CD4-positive, alpha-beta memory T cell (primary cell): Measurements from ENCODE around the gene CALCB. TPM values are rescaled to one million over a fixed set of nuclear protein-coding genes. Genes with fewer than 3 reads are reported as not detected.
A peak's percentile ranks its signal among the peaks of the same experiment; 100 is the strongest.

Experiments
- CTCF ChIA-PET: fragments of 350-600 bp; sonication (Branson Sonifier 250); formaldehyde crosslinking; loops from one replicate; lab custom pipeline; 2021; ENCODE audit warnings: inconsistent platforms; ENCODE audit not compliant: partially characterized antibody; lab: Charles Lee
- POLR2A ChIA-PET: fragments of 350-600 bp; sonication (Branson Sonifier 250); formaldehyde crosslinking; loops from one replicate; lab custom pipeline; 2021; ENCODE audit not compliant: partially characterized antibody; lab: Charles Lee
- DNase-seq, 5 donors: peaks; one replicate each; pipeline versions ENCODE4 v3.0.0 to v3.0.0-alpha.2; 2020 to 2022; ENCODE audit warnings: mixed read lengths in 1 of 5
- H3K27ac ChIP-seq: one replicate; pipeline ENCODE4 v1.7.0; 2013; ENCODE audit warnings: low read depth, low read length
- H3K27me3 ChIP-seq: 2 replicates; pipeline ENCODE4 v1.7.0; 2013; ENCODE audit warnings: mild to moderate bottlenecking, low read length, moderate library complexity; ENCODE audit not compliant: insufficient read depth
- H3K36me3 ChIP-seq: 2 replicates; pipeline ENCODE4 v1.7.0; 2013; ENCODE audit warnings: mild to moderate bottlenecking, low read length, moderate library complexity; ENCODE audit not compliant: insufficient read depth
- H3K4me1 ChIP-seq: 2 replicates; pipeline ENCODE4 v1.7.0; 2013; ENCODE audit warnings: mild to moderate bottlenecking, low read length, moderate library complexity; ENCODE audit not compliant: insufficient read depth
- H3K4me3 ChIP-seq, 2 donors: one replicate each; pipeline ENCODE4 v1.7.0; 2013; ENCODE audit warnings: low read length in 2 of 2, mild to moderate bottlenecking in 1 of 2
- H3K9me3 ChIP-seq, 2 donors: one replicate each; pipeline ENCODE4 v1.7.0; 2013; ENCODE audit warnings: low read length in 2 of 2, control low read depth in 1 of 2; ENCODE audit not compliant: control insufficient read depth in 1 of 2
- H3K27ac Mint-ChIP-seq, 7 donors: one replicate each; pipeline ENCODE4 v1.8.0; 2020 to 2021; ENCODE audit warnings: mixed read lengths in 7 of 7, mild to moderate bottlenecking in 6 of 7, inconsistent platforms in 3 of 7, moderate library complexity in 3 of 7
- H3K27me3 Mint-ChIP-seq, 2 donors: one replicate each; pipeline ENCODE4 v1.8.0; 2020 to 2021; ENCODE audit warnings: mixed read lengths in 2 of 2
- H3K36me3 Mint-ChIP-seq, 2 donors: one replicate each; pipeline ENCODE4 v1.8.0; 2020 to 2021; ENCODE audit warnings: mixed read lengths in 2 of 2, inconsistent platforms in 1 of 2, mild to moderate bottlenecking in 1 of 2
- H3K4me1 Mint-ChIP-seq, 4 donors: one replicate each; pipeline ENCODE4 v1.8.0; 2020 to 2021; ENCODE audit warnings: mixed read lengths in 4 of 4, mild to moderate bottlenecking in 1 of 4
- H3K4me3 Mint-ChIP-seq, 8 donors: one replicate each; pipeline ENCODE4 v1.8.0; 2020 to 2021; ENCODE audit warnings: mixed read lengths in 8 of 8, mild to moderate bottlenecking in 7 of 8, moderate library complexity in 6 of 8, inconsistent platforms in 3 of 8
- H3K9me3 Mint-ChIP-seq, 8 donors: one replicate each; pipeline ENCODE4 v1.8.0; 2020 to 2021; ENCODE audit warnings: mixed read lengths in 8 of 8, mild to moderate bottlenecking in 5 of 8, inconsistent platforms in 3 of 8, moderate library complexity in 1 of 8
- intact Hi-C: fragments of 100-400 bp; cut with micrococcal nuclease; formaldehyde crosslinking; loops from one replicate; pipeline ENCODE4 v1.15.1; 2023
- polyA plus RNA-seq, 2 donors: library from polyadenylated mRNA; unstranded; fragments of 300-500 nt; fragmentation: Illumina TruSeq; gene quantifications; one replicate each; pipeline ENCODE4 v1.2.3, GENCODE V29; 2021
- total RNA-seq, 2 experiments: library from RNA; stranded (reverse); gene quantifications; one replicate each; pipeline ENCODE4 v1.2.3, GENCODE V29; 2021

CALCB gene
- total and polyA plus RNA-seq, 4 experiments from 2014 or later, result 0.08 to 0.61 (median 0.43) TPM

DNA sequence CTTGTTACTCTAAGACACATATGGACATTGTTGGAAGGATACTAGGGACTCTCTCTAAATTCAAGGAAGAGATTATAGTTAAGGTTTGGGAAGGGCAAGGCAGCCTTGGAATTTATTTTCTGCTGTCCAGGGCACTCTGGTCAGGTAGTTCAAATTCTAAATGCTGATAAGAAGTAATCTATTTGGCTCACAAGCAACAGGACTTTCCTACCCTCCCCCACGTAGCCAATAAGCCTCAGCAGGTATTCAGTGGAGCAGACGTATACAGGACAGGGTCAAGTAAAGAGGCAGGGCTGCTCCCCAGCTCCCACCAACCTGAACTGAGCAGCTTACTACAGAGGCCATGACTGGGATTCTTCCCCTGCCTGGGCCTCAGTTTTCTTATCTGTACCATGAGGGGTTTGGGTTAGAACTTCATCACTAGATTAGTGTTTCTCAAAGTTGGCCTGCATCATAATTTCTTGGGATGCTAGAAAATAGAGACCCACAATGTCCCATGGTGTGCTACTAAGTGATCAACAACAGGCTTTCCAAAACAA lies 35.3 kb downstream of the CALCB start:
- H3K27ac Mint-ChIP-seq, result no peak overlapping the region
- POLR2A ChIA-PET, result no interaction called here
- DNase-seq, result no peak
- H3K4me1 ChIP-seq, result no peaks in the 10 kb centered on the region
- no peaks in the 10 kb centered on the region for H3K27me3 ChIP-seq
- H3K4me3 Mint-ChIP-seq, result no peak overlapping the region
- H3K4me3 ChIP-seq, result no peak overlapping the region
- H3K36me3 Mint-ChIP-seq, result no peaks in the 10 kb centered on the region
- H3K27me3 Mint-ChIP-seq, result peaks cover under 1 to 6% of the 10 kb centered on the region in 2 donors
- no peaks in the 10 kb centered on the region for H3K9me3 ChIP-seq
- H3K9me3 Mint-ChIP-seq, result peaks cover 0 to 6% (median under 1%) of the 10 kb centered on the region in 8 donors
- peaks cover 0 to 6% (median 3%) of the 10 kb centered on the region in 4 donors for H3K4me1 Mint-ChIP-seq
- intact Hi-C loops, result loop anchor here (10.0 kb wide), 1 partner anchor 1496 kb away; no protein-coding TSS in a partner anchor
- no peak overlapping the region for H3K27ac ChIP-seq
- CTCF ChIA-PET, result no interaction called here
- no peaks in the 10 kb centered on the region for H3K36me3 ChIP-seq

DNA sequence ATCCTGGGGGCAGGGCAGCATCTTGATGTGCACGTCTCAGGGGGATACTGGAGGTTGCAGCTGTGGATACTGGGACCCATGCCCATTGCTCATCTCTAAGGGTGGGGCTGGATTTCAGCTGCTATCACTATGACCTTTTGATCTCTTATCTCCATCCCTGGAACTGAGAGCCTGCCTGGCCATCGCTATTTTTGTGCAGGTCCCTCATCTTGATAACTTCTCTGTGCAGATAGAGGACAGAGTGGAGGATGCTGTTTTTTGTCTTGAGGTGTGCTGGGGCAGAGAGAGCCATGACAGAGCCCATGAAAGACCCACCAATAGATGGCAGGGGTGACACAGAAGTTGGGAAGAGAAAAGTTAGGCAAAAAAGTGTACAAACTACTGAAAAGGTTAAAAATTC lies 36.2 kb downstream of the CALCB start:
- no peak overlapping the region for H3K27ac ChIP-seq
- peaks cover 0 to 3% (median 0%) of the 10 kb centered on the region in 8 donors for H3K9me3 Mint-ChIP-seq
- H3K36me3 ChIP-seq, result no peaks in the 10 kb centered on the region
- ChIA-PET CTCF (interaction anchor here (1.0 to 3.7 kb wide), 2 partner anchors 8 to 10 kb away, joined by 4 to 20 read pairs; no protein-coding TSS in a partner anchor), POLR2A (no interaction called here)
- no peak overlapping the region for H3K4me3 Mint-ChIP-seq
- H3K27me3 ChIP-seq, result no peaks in the 10 kb centered on the region
- no peaks in the 10 kb centered on the region for H3K4me1 ChIP-seq
- no peak overlapping the region for H3K4me3 ChIP-seq
- H3K36me3 Mint-ChIP-seq, result no peaks in the 10 kb centered on the region
- intact Hi-C loops, result loop anchor here (10.0 kb wide), 1 partner anchor 1495 kb away; no protein-coding TSS in a partner anchor
- DNase-seq, result no peak
- no peaks in the 10 kb centered on the region for H3K9me3 ChIP-seq
- peaks cover 0 to 10% (median 6%) of the 10 kb centered on the region in 4 donors for H3K4me1 Mint-ChIP-seq
- H3K27ac Mint-ChIP-seq, result no peak overlapping the region
- H3K27me3 Mint-ChIP-seq, result peaks cover 5 to 8% of the 10 kb centered on the region in 2 donors

DNA sequence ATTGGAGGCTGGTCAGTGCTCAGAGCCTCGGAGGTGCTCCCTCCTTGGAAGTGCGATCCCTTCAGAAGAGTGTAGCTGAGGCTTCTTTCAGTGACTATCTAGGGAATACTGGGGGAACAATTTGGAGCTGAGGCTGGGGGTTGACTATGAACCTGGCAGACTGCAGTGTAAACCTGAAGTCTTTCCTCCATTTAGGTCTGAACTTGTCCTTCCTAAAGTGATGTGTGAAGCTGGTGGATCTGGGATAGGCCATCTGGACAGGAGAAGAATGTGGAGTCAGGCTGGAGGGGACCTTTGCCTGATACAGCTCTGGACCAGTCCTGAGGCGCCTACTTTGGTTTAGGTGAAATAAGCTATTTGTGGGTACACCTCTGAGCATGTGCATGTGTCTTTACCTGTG lies 37.8 kb downstream of the CALCB start:
- ChIA-PET POLR2A (no interaction called here), CTCF (interaction anchor here (0.8 to 3.7 kb wide), 3 partner anchors 9 to 17 kb away, joined by 3 to 20 read pairs (median 5); no protein-coding TSS in a partner anchor)
- H3K27ac ChIP-seq, result no peak overlapping the region
- peaks cover 13 to 18% of the 10 kb centered on the region in 2 donors for H3K27me3 Mint-ChIP-seq
- no peak overlapping the region for H3K4me3 Mint-ChIP-seq
- H3K4me1 Mint-ChIP-seq, result peaks cover 4 to 14% (median 7%) of the 10 kb centered on the region in 4 donors
- H3K27ac Mint-ChIP-seq, result no peak overlapping the region
- no peaks in the 10 kb centered on the region for H3K9me3 Mint-ChIP-seq
- no peaks in the 10 kb centered on the region for H3K9me3 ChIP-seq
- H3K4me1 ChIP-seq, result no peaks in the 10 kb centered on the region
- H3K36me3 Mint-ChIP-seq, result no peaks in the 10 kb centered on the region
- peaks cover 5% of the 10 kb centered on the region for H3K27me3 ChIP-seq
- H3K36me3 ChIP-seq, result no peaks in the 10 kb centered on the region
- H3K4me3 ChIP-seq, result no peak overlapping the region
- intact Hi-C loops, result no loop called here
- DNase-seq, result no peak

DNA sequence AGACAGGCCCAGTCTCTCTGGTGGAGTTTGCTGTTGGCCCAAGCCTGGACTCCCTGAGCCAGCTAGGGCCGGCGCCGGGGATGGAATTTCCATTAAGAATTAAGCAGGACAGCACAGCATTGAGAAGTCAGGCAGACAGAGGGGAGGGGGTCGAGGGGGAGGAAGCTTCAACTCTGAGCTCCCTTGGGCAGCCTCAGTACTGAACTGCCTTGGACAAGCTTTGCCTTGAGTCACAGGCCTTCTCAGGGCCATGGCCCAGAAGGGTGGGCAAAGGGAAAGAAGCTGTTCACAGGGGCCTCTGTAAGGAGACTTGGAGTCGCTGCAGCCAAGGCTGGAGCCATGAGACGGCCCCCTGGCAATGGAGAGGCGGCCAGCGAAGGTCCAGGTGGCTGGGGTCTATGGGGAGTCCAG lies 38.7 kb downstream of the CALCB start:
- CTCF ChIA-PET, result interaction anchor here (1.4 to 3.7 kb wide), 2 partner anchors 9 to 13 kb away, joined by 5 to 20 read pairs; no protein-coding TSS in a partner anchor
- Histone ChIP-seq H3K4me3 (no peak overlapping the region), H3K4me1 (no peaks in the 10 kb centered on the region), H3K27me3 (peaks cover 6% of the 10 kb centered on the region), H3K9me3 (no peaks in the 10 kb centered on the region), H3K27ac (no peak overlapping the region), H3K36me3 (no peaks in the 10 kb centered on the region)
- H3K27me3 Mint-ChIP-seq, result peaks cover 17 to 24% of the 10 kb centered on the region in 2 donors
- H3K4me1 Mint-ChIP-seq, result peaks cover 4 to 14% (median 7%) of the 10 kb centered on the region in 4 donors
- H3K4me3 Mint-ChIP-seq, result no peak overlapping the region
- intact Hi-C loops, result no loop called here
- no peak overlapping the region for H3K27ac Mint-ChIP-seq
- no peaks in the 10 kb centered on the region for H3K36me3 Mint-ChIP-seq
- DNase-seq, result no peak
- H3K9me3 Mint-ChIP-seq, result no peaks in the 10 kb centered on the region
- POLR2A ChIA-PET, result no interaction called here

DNA sequence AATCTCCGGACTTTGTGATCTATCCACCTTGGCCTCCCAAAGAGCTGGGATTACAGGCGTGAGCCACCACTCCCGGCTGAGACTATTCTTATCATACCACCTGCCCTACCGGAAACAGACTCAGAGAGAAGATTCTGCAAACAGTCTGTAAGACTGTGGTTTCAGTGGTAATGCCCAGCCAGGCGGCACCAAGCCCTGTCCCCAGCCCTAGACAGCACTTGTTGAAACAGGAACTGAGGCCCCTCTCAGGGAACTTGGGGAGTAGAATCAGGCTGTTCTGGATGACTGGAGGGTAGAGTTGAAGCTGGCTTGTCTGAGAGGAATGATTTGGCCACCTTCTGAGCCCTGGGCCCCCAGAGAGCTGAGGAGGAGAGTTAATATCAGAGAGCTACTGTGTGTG lies 40.0 kb downstream of the CALCB start:
- H3K4me1 ChIP-seq, result no peaks in the 10 kb centered on the region
- H3K27ac Mint-ChIP-seq, result no peak overlapping the region
- ChIA-PET POLR2A (no interaction called here), CTCF (interaction anchor here (0.6 to 1.3 kb wide), 3 partner anchors 8 to 385 kb away, joined by 3 to 4 read pairs (median 3); no protein-coding TSS in a partner anchor)
- peak overlapping the region in 2 of 8 donors; percentile 1 to 6 for H3K4me3 Mint-ChIP-seq
- peaks cover 6% of the 10 kb centered on the region for H3K27me3 ChIP-seq
- H3K9me3 ChIP-seq, result no peaks in the 10 kb centered on the region
- no peak for DNase-seq
- intact Hi-C loops, result no loop called here
- H3K9me3 Mint-ChIP-seq, result no peaks in the 10 kb centered on the region
- no peaks in the 10 kb centered on the region for H3K36me3 Mint-ChIP-seq
- no peaks in the 10 kb centered on the region for H3K36me3 ChIP-seq
- H3K4me1 Mint-ChIP-seq, result peaks cover 4 to 14% (median 7%) of the 10 kb centered on the region in 4 donors
- H3K27me3 Mint-ChIP-seq, result peaks cover 17 to 31% of the 10 kb centered on the region in 2 donors
- H3K27ac ChIP-seq, result no peak overlapping the region
- H3K4me3 ChIP-seq, result no peak overlapping the region

DNA sequence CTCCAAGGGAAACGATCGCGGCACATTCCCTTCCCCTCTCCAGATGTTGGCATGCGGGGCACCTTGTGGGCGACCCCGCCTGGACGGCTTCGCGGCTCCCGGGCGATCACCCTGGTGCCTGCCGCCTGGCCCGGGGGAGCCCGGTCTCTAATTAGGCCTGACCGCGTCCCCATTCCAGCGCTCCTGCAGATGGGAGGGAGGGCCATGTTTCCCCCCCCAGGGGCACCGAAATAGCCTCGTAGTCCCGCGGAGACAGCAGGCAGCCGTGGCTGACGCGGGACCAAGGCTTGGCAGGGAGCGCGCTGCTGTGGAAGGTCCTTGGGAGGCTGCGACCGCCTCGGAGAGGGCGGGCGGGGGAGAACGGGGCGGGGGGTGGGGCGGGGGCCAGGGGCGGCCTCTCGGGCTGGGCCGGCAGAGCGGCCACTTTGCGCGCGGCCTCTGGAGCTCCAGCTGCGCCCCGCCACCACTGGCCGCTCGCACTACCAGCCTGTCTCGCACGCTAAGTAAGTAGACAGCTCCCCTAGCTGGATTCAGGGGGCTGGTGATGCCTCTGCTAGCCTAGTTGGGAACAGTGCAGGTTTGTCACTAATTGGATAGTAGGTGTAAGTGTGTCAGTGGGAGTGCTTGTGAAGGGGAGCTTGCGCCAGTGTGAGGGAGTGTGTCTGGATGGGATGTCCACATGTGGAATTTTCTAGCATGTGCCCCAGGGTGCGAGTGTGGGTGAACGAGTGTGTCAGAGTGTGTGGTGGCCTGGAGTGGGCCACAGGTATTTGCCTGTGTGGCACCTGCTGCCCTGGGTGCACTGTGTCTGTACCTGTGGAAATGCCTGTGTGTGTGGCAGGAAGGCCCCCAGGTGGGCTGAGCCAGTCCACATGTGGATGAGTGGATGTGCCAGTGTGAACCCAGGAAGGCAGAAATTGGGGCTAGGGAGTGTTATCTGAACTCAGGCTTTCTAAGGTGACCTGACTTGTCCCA lies 41.4 kb downstream of the CALCB start, which contains the start of gene INSC:
TSS of gene INSC (plus strand) at position 423 of the 975 bp plus-strand sequence. CDS start 34,252 bp downstream, outside the sequence.
- peaks cover 18 to 40% of the 10 kb centered on the region in 2 donors for H3K27me3 Mint-ChIP-seq
- DNase-seq, result no peak

More for the DNA sequence above, 41.4 kb downstream of the CALCB start, which contains the start of gene INSC:
- H3K4me3 ChIP-seq, result no peak within 1 kb of the TSS
- no peaks in the 10 kb centered on the region for H3K36me3 Mint-ChIP-seq
- no peak within 1 kb of the TSS for H3K27ac Mint-ChIP-seq
- ChIA-PET CTCF (interaction anchor here (1.2 to 1.6 kb wide), 3 partner anchors 9 to 15 kb away, joined by 3 read pairs; no protein-coding TSS in a partner anchor), POLR2A (no interaction called here)
- no peaks in the 10 kb centered on the region for H3K9me3 Mint-ChIP-seq
- H3K27me3 ChIP-seq, result peaks cover 6% of the 10 kb centered on the region
- H3K4me1 ChIP-seq, result no peaks in the 10 kb centered on the region
- H3K9me3 ChIP-seq, result no peaks in the 10 kb centered on the region
- H3K4me1 Mint-ChIP-seq, result peaks cover 4 to 14% (median 7%) of the 10 kb centered on the region in 4 donors
- H3K36me3 ChIP-seq, result no peaks in the 10 kb centered on the region
- H3K27ac ChIP-seq, result no peak within 1 kb of the TSS
- intact Hi-C loops, result no loop called here
- peak within 1 kb of the TSS in 5 of 8 donors; percentile 6 to 40 (median 17) for H3K4me3 Mint-ChIP-seq
